Right cardiac atrium (tissue), 5 donors: ENCODE results near the gene NCBP3. TPM values are rescaled to one million over a fixed set of nuclear protein-coding genes. Genes with fewer than 3 reads are reported as not detected.

Experiments
- ATAC-seq, 2 donors: fragments of 200-7000 bp; cut with Tn5 transposase; one replicate each; pipeline versions ENCODE4 v1.8.0 to v1.9.1; 2020; ENCODE audit warnings: moderate library complexity in 2 of 2, mild to moderate bottlenecking in 1 of 2
- DNase-seq, 3 donors: peaks; one replicate each; pipeline ENCODE4 v3.0.0-alpha.2; 2020
- H3K27ac ChIP-seq: one replicate; pipeline ENCODE4 v1.5.1; 2013; ENCODE audit warnings: mild to moderate bottlenecking, low read length, control low read depth, moderate library complexity
- H3K27me3 ChIP-seq: one replicate; pipeline ENCODE4 v1.6.1; 2013; ENCODE audit not compliant: control insufficient read depth, insufficient read depth
- H3K4me1 ChIP-seq: one replicate; pipeline ENCODE4 v1.6.1; 2013; ENCODE audit warnings: low read length; ENCODE audit not compliant: control insufficient read depth, insufficient read depth
- H3K4me3 ChIP-seq: one replicate; pipeline ENCODE4 v1.5.1; 2013; ENCODE audit warnings: low read length, control low read depth
- H3K9me3 ChIP-seq: one replicate; pipeline ENCODE4 v1.6.1; 2013; ENCODE audit warnings: low read length; ENCODE audit not compliant: control insufficient read depth
- WGBS: extraction: QIAGEN DNeasy Blood & Tissue Kit; methylation state at CpG from one replicate; pipeline ENCODE4 v1.1.7; 2013; 5-methylcytosine and 5-hydroxymethylcytosine counted together
- intact Hi-C, 4 donors: fragments of 100-400 bp; cut with DNase I; formaldehyde crosslinking; loops; one replicate each; pipeline versions ENCODE4 v1.11.0 to v1.14.0; 2022 to 2023
- polyA plus RNA-seq: library from polyadenylated mRNA; stranded (reverse); fragments of 200-250 nt; gene quantifications from one replicate; pipeline ENCODE4 v1.2.3, GENCODE V29; 2013
- total RNA-seq, 4 donors: library from RNA; stranded (reverse); fragmentation: NEBNext Ultra II Directional; extraction: Animal tissue kit (Norgen Biotek cat#: 25700); gene quantifications; one replicate each; pipeline ENCODE4 v1.2.1, GENCODE V29; 2021
- donor health status: healthy with polysubstance abuse.
- donor health status: DM: no; HTN: yes; CAD: no.
- donor health status: DM: no; HTN: no; CAD: no.
- donor health status: DM: no; HTN: yes; CAD: no; lungs with severe emphysema.
- donor health status: DM: yes; HTN: yes; CAD: no.

NCBP3 gene
- total and polyA plus RNA-seq, 5 donors = 13.9 to 33.5 (median 25.3) TPM

- peak overlapping the region; percentile 34 for H3K27ac ChIP-seq
- ATAC-seq (peak in 1 of 2 donors; percentile 3), DNase-seq (peak; percentile 82 to 89 (median 82))
- intact Hi-C loops = no loop called here
- H3K4me3 ChIP-seq = no peak overlapping the region
- H3K9me3 ChIP-seq = no peaks in the 10 kb centered on the region
- WGBS = 51% methylated on average over 22 of the region's 22 CpGs
- H3K27me3 ChIP-seq = no peaks in the 10 kb centered on the region
- peaks cover 20% of the 10 kb centered on the region for H3K4me1 ChIP-seq
Measured at GRCh38 chr17:3890082-3890877, 44.2 kb upstream of the NCBP3 start.

GRCh38 chr17:3889325-3890012 is 43.4 kb upstream of the NCBP3 start:
- intact Hi-C loops = no loop called here
- 77% methylated on average over 17 of the region's 17 CpGs for WGBS
- peak in 1 of 3 donors; percentile 55 for DNase-seq

GRCh38 chr17:3888343-3889171 is 42.5 kb upstream of the NCBP3 start:
- no peak overlapping the region for H3K4me3 ChIP-seq
- peaks cover 6% of the 10 kb centered on the region for H3K4me1 ChIP-seq
- intact Hi-C loops = no loop called here
- H3K27ac ChIP-seq = peak overlapping the region; percentile 34
- WGBS = 49% methylated on average over 50 of the region's 50 CpGs
- H3K9me3 ChIP-seq = no peaks in the 10 kb centered on the region
- DNase-seq (peak; percentile 87 to 93 (median 91)), ATAC-seq (peak; percentile 28 to 36)
- H3K27me3 ChIP-seq = no peaks in the 10 kb centered on the region

More at GRCh38 chr17:3889325-3890012, 43.4 kb upstream of the NCBP3 start:
- no peaks in the 10 kb centered on the region for H3K9me3 ChIP-seq
- H3K27ac ChIP-seq = peak overlapping the region; percentile 34
- H3K4me1 ChIP-seq = peaks cover 15% of the 10 kb centered on the region
- ATAC-seq = no peak
- H3K27me3 ChIP-seq = no peaks in the 10 kb centered on the region
- no peak overlapping the region for H3K4me3 ChIP-seq

- Histone ChIP-seq H3K27me3 (no peaks in the 10 kb centered on the region), H3K4me1 (peaks cover 4% of the 10 kb centered on the region), H3K27ac (peak overlapping the region; percentile 34), H3K9me3 (no peaks in the 10 kb centered on the region), H3K4me3 (no peak overlapping the region)
- ATAC-seq (no peak), DNase-seq (no peak)
- WGBS = 61% methylated on average over 9 of the region's 9 CpGs
- intact Hi-C loops = no loop called here
Measured at GRCh38 chr17:3887804-3888203, 41.8 kb upstream of the NCBP3 start.

- no peak for ATAC-seq
- no peaks in the 10 kb centered on the region for H3K27me3 ChIP-seq
- peak in 1 of 3 donors; percentile 47 for DNase-seq
- no peaks in the 10 kb centered on the region for H3K9me3 ChIP-seq
- H3K4me3 ChIP-seq = no peak overlapping the region
- 73% methylated on average over 2 of the region's 2 CpGs for WGBS
- H3K4me1 ChIP-seq = peaks cover 4% of the 10 kb centered on the region
- intact Hi-C loops = no loop called here
- no peak overlapping the region for H3K27ac ChIP-seq
Measured at GRCh38 chr17:3887394-3887793, 41.3 kb upstream of the NCBP3 start.

GRCh38 chr17:3886776-3887175 is 40.7 kb upstream of the NCBP3 start:
- WGBS = 63% methylated on average over 10 of the region's 10 CpGs
- no peak overlapping the region for H3K27ac ChIP-seq
- ATAC-seq (peak; percentile 10 to 12), DNase-seq (peak in 2 of 3 donors; percentile 63 to 75)
- H3K4me3 ChIP-seq = no peak overlapping the region
- peaks cover 4% of the 10 kb centered on the region for H3K4me1 ChIP-seq
- no peaks in the 10 kb centered on the region for H3K27me3 ChIP-seq
- no peaks in the 10 kb centered on the region for H3K9me3 ChIP-seq
- intact Hi-C loops = no loop called here

- peak in 1 of 3 donors; percentile 30 for DNase-seq
- Histone ChIP-seq H3K27me3 (no peaks in the 10 kb centered on the region), H3K9me3 (no peaks in the 10 kb centered on the region), H3K27ac (no peak overlapping the region), H3K4me1 (peaks cover 4% of the 10 kb centered on the region), H3K4me3 (no peak overlapping the region)
- ATAC-seq = no peak
- WGBS = 89% methylated on average over 4 of the region's 4 CpGs
- intact Hi-C loops = no loop called here
Measured at GRCh38 chr17:3885970-3886369, 39.9 kb upstream of the NCBP3 start.

- 67% methylated on average over 14 of the region's 14 CpGs for WGBS
- no peak for ATAC-seq
- intact Hi-C loops = no loop called here
- DNase-seq = peak in 2 of 3 donors; percentile 59 to 60
- no peak overlapping the region for H3K27ac ChIP-seq
- peaks cover 4% of the 10 kb centered on the region for H3K4me1 ChIP-seq
- no peaks in the 10 kb centered on the region for H3K9me3 ChIP-seq
- H3K27me3 ChIP-seq = no peaks in the 10 kb centered on the region
- no peak overlapping the region for H3K4me3 ChIP-seq
Measured at GRCh38 chr17:3885271-3885670, 39.2 kb upstream of the NCBP3 start.

GRCh38 chr17:3884188-3884587 is 38.1 kb upstream of the NCBP3 start:
- Histone ChIP-seq H3K4me3 (no peak overlapping the region), H3K27me3 (no peaks in the 10 kb centered on the region), H3K27ac (no peak overlapping the region), H3K4me1 (no peaks in the 10 kb centered on the region), H3K9me3 (no peaks in the 10 kb centered on the region)
- intact Hi-C loops = no loop called here
- 94% methylated on average over 12 of the region's 12 CpGs for WGBS
- ATAC-seq (no peak), DNase-seq (peak in 1 of 3 donors; percentile 13)

- no peaks in the 10 kb centered on the region for H3K27me3 ChIP-seq
- no peaks in the 10 kb centered on the region for H3K4me1 ChIP-seq
- no peak for ATAC-seq
- 83% methylated on average over 4 of the region's 4 CpGs for WGBS
- H3K27ac ChIP-seq = no peak overlapping the region
- peak in 1 of 3 donors; percentile 27 for DNase-seq
- intact Hi-C loops = no loop called here
- H3K4me3 ChIP-seq = no peak overlapping the region
- H3K9me3 ChIP-seq = no peaks in the 10 kb centered on the region
Measured at GRCh38 chr17:3882276-3882675, 36.2 kb upstream of the NCBP3 start.
